ENCODE results near the gene FOXR2.

The FOXR2 gene

GRCh38 chrX:55623100-55623499, at the start of gene FOXR2:
TSS of gene FOXR2 (plus strand) at chrX:55623400. CDS start at chrX:55623712, 312 bp downstream.
- DNase-seq: no peak

- no peak for DNase-seq
These were observed 44.1 kb upstream of the FOXR2 start for GRCh38 chrX:55579115-55579514.

- no peak for DNase-seq
These were observed 40.8 kb upstream of the FOXR2 start for GRCh38 chrX:55582447-55582846.

GRCh38 chrX:55593296-55593695, 29.9 kb upstream of the FOXR2 start:
- DNase-seq: no peak

GRCh38 chrX:55593756-55594257, 29.4 kb upstream of the FOXR2 start:
- no peak for DNase-seq

- no peak for DNase-seq
These were observed 24.9 kb upstream of the FOXR2 start for GRCh38 chrX:55598333-55598732.

GRCh38 chrX:55619547-55619946, 3.7 kb upstream of the FOXR2 start:
- DNase-seq: no peak

- DNase-seq: no peak
These were observed 1.2 kb downstream of the FOXR2 start for GRCh38 chrX:55624403-55624802.

- no peak for DNase-seq
These were observed 12.9 kb downstream of the FOXR2 start for GRCh38 chrX:55636109-55636508.

GRCh38 chrX:55638933-55639332, 15.7 kb downstream of the FOXR2 start:
- DNase-seq: no peak

GRCh38 chrX:55640854-55641253, 17.7 kb downstream of the FOXR2 start:
- no peak for DNase-seq

GRCh38 chrX:55648434-55648833, 25.2 kb downstream of the FOXR2 start:
- no peak for DNase-seq

GRCh38 chrX:55659931-55660330, 36.7 kb downstream of the FOXR2 start:
- no peak for DNase-seq

- no peak for DNase-seq
These were observed 40.4 kb downstream of the FOXR2 start for GRCh38 chrX:55663584-55663983.

- no peak for DNase-seq
These were observed 44.9 kb downstream of the FOXR2 start for GRCh38 chrX:55668084-55668483.

All from CD4-positive, alpha-beta T cell treated with Interleukin-15 for 1 hour (primary cell).